ENCODE results near the gene PEX6.

Gene PEX6

DNA sequence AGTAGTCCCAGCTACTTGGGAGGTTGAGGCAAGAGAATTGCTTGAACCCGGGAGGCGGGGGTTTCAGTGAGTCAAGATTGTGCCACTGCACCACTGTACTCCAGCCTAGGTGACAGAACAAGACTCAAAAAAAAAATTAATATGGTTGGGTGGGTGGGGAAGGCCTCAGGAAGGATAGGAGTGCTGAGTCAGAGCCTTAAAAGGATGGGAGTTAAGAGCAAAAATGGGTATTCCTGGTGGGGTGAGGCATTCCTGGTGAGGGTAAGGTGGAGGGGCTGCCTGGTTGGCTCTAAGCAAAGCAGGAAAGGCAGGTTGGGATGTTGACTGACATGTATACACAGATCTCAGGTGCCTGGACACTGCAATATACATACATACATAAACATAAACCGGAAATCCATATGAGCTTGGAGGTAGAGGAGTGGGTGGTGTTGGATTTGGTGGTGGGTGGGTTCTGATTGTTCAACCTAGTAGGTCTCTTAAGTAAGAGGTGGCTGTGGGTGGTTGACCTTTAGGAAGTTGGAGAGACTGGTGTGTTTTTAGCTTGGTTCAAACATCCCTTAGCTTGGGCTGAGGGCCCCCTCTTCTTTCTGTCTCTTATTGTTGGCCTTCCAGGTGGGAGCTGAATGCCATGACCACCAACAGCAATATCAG is 41.2 kb upstream of the PEX6 start:
- no peak for DNase-seq (ENCODE audit: low read depth)

DNA sequence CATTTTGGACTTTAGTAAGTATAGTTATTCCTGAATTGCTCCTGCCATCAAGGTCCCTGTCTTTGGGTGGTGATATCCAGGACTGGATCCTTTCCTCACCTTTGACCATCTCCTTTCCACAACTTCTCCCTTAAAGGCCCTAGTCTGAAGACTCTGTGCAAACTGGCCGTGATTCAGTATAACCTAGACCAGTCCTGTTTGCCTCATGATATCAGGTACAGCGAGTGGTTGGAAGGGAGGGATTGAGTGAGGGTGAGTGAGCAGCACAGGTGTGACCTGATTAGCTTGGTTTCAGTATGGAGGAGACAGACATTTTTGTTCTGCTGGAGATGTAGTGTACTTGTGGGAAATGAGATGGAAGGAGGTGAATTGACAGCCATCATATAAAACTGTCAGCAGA is 40.2 kb upstream of the PEX6 start:
- TF ChIP-seq, protein P1, sequence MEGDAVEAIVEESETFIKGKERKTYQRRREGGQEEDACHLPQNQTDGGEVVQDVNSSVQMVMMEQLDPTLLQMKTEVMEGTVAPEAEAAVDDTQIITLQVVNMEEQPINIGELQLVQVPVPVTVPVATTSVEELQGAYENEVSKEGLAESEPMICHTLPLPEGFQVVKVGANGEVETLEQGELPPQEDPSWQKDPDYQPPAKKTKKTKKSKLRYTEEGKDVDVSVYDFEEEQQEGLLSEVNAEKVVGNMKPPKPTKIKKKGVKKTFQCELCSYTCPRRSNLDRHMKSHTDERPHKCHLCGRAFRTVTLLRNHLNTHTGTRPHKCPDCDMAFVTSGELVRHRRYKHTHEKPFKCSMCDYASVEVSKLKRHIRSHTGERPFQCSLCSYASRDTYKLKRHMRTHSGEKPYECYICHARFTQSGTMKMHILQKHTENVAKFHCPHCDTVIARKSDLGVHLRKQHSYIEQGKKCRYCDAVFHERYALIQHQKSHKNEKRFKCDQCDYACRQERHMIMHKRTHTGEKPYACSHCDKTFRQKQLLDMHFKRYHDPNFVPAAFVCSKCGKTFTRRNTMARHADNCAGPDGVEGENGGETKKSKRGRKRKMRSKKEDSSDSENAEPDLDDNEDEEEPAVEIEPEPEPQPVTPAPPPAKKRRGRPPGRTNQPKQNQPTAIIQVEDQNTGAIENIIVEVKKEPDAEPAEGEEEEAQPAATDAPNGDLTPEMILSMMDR (conservative IDR thresholded peaks at IDR 0.05; ENCODE audit: low read depth, low read length): no peak
- H3K4me3 ChIP-seq (ENCODE audit: low read depth, low read length): no peak overlapping the region
- DNase-seq (ENCODE audit: low read depth): no peak

More for the DNA sequence above, 41.2 kb upstream of the PEX6 start:
- H3K4me3 ChIP-seq (ENCODE audit: low read depth, low read length): no peak overlapping the region
- TF ChIP-seq, protein P1 (conservative IDR thresholded peaks at IDR 0.05; ENCODE audit: low read depth, low read length): no peak

DNA sequence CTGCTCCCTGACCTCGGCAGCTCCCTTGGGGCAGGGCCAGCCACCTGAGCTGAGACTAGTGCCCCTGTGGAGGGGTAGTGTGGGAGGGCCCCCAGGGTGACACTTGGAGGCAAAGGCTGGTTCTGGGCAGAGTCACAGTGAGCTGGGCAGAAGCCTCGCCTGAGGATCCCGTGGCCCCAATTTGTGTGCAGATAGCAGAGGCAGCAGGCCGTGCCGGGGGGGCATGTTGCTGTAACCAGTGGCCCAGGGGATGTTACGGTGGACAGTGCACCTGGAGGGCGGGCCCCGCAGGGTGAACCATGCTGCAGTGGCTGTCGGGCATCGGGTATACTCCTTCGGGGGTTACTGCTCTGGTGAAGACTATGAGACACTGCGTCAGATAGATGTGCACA is 38.0 kb upstream of the PEX6 start:
- H3K4me3 ChIP-seq (ENCODE audit: low read depth, low read length): no peak overlapping the region
- DNase-seq (ENCODE audit: low read depth): no peak
- TF ChIP-seq, protein P1 (conservative IDR thresholded peaks at IDR 0.05; ENCODE audit: low read depth, low read length): no peak

DNA sequence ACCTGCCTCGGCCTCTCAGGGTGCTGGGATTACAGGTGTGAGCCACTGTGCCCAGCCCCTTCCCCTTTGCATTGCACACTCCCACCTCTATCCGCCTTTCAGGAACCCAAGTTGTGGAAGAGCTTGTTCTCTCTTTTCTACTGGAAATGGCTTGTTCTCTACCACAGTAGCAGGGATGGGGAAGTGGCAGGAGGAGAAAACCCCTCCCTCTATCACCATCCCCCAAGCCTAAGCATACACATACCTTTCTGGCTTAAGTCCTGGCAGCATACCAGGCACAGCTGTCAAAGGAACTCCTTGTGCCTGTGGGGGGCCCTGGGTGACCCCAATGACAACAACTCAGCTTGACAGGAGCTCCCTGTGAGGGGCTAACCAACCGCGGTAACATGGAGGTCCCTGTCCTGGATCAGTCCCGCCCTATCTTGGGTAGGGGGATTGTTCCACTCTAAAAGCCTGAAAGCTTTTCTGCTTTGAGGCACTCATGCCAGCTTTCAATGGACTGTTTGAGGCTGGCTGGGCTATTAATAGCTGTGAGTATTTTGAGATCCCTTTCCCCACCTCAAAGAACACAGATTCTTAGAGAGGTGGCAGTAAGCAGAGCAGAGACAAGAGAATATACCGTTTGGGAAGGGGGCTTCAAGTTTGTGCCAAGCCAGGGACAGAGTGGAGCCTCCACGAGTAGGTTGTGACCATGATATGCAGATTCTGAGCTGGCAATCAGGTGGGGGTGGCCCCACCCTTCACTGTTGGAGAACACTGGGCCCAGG is 37.4 kb upstream of the PEX6 start:
- no peak overlapping the region for H3K4me3 ChIP-seq (ENCODE audit: low read depth, low read length)
- TF ChIP-seq, protein P1 (conservative IDR thresholded peaks at IDR 0.05; ENCODE audit: low read depth, low read length): no peak
- peak; percentile 11 for DNase-seq (ENCODE audit: low read depth)

DNA sequence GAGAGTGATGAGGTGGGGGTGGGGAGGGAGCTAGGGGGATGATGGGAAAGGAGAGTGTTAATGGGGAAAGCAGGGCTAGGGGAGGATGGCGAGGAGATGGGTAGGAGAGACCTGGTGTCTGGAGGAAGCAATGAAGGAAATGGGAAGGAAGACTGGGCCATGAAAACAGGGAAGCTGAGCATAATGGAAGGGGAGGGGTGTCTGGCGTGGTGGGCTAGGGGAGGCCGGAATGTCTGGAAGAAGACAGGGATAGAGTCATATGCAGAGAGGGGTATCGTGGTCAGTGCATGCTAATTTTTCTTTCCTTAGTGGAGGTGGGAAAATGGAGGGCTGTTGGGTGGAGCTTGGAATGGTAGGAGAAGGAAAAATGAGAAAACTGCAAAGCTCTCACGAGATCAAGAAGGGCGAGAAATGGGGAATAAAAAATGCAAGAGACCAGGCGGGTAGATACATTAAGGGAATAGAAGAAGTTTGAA is 35.5 kb upstream of the PEX6 start:
- TF ChIP-seq, protein P1 (conservative IDR thresholded peaks at IDR 0.05; ENCODE audit: low read depth, low read length): no peak
- DNase-seq (ENCODE audit: low read depth): peak; percentile 61
- H3K4me3 ChIP-seq (ENCODE audit: low read depth, low read length): peak overlapping the region; percentile 96

DNA sequence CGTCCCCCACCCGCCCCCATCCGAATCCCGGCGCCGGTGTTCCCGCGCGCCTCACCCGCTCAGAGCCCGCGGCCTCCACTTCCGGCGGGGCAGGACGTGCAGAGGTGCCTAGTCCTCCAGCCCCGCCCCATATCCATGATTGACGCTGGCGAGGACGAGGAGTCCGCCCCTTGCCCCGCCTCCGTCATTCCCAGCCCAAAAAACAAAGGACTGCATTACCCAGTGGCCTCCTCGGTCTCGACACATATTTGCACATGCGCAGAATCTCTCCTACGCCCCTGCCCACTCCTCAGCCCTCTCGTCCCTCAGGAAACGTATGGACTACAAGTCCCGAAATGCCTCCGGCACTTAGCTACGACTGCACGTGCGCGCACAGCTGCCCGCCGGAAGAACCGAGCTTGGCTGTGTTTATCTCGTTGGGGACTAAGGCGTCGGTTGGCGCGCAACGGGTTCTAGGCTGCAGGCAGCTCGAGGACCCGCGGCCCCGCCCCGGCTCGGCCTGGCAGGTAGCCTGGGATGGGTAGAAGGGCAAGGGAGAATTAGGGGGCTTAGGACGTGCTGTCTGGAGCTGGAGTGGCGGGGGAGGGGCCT is 35.0 kb upstream of the PEX6 start, which contains the start of the genes KLHDC3 and MEA1:
Gene KLHDC3, plus strand, starts transcription at position 407 of the 591 bp plus-strand sequence. CDS start 2,944 bp downstream, outside the sequence.
Gene MEA1, minus strand, starts transcription at position 104 of the 591 bp plus-strand sequence. CDS start 133 bp downstream, outside the sequence.
- peak; percentile 100 for DNase-seq (ENCODE audit: low read depth)
- peak within 1 kb of the TSS; percentile 96 for H3K4me3 ChIP-seq (ENCODE audit: low read depth, low read length)
- TF ChIP-seq, protein P1 (conservative IDR thresholded peaks at IDR 0.05; ENCODE audit: low read depth, low read length): no peak
